Left cardiac atrium (tissue), 4 donors: ENCODE measurements around the gene SCUBE1. TPM values are rescaled to one million over a fixed set of nuclear protein-coding genes. Genes with fewer than 3 reads are reported as not detected.

Source experiments
- ATAC-seq, 2 donors: fragments of 200-7000 bp; cut with Tn5 transposase; one replicate each; pipeline ENCODE4 v1.9.1; 2020; ENCODE audit warnings: mild to moderate bottlenecking in 2 of 2, moderate library complexity in 2 of 2
- DNase-seq: peaks from one replicate; pipeline ENCODE4 v3.0.0-alpha.2; 2020
- intact Hi-C, 2 donors: fragments of 100-400 bp; cut with DNase I; formaldehyde crosslinking; loops; one replicate each; pipeline versions ENCODE4 v1.14.1 to v1.15.1; 2022 to 2023
- total RNA-seq, 2 donors: library from RNA; stranded (reverse); fragmentation: NEBNext Ultra II Directional; extraction: Animal tissue kit (Norgen Biotek cat#: 25700); gene quantifications; one replicate each; pipeline ENCODE4 v1.2.1, GENCODE V29; 2021
- donor health status: DM: no; HTN: yes; CAD: no.
- donor health status: DM: no; HTN: yes; CAD: no; lungs with severe emphysema.
- donor health status: DM: yes; HTN: yes; CAD: no.
- donor health status: Dilated cardiomyopathy.

The SCUBE1 gene
- total RNA-seq, 2 donors from 2014 or later = 0.97 to 3.3 TPM

- ATAC-seq (peak in 1 of 2 donors; percentile 6), DNase-seq (no peak)
- intact Hi-C loops = no loop called here
Measured at GRCh38 chr22:43164636-43165035, 178.5 kb downstream of the SCUBE1 start.

- intact Hi-C loops = no loop called here
- DNase-seq (no peak), ATAC-seq (no peak)
Measured at GRCh38 chr22:43163241-43163795, 179.9 kb downstream of the SCUBE1 start.

GRCh38 chr22:43162412-43163150, 180.6 kb downstream of the SCUBE1 start:
- DNase-seq = no peak
- intact Hi-C loops = no loop called here
- no peak for ATAC-seq

GRCh38 chr22:43160497-43161126, 182.6 kb downstream of the SCUBE1 start:
- ATAC-seq (no peak), DNase-seq (no peak)
- intact Hi-C loops = no loop called here

- intact Hi-C loops = no loop called here
- ATAC-seq = peak in 1 of 2 donors; percentile 20
- DNase-seq = no peak
Measured at GRCh38 chr22:43159484-43160178, 183.5 kb downstream of the SCUBE1 start.

- no peak for ATAC-seq
- intact Hi-C loops = no loop called here
- DNase-seq = no peak
Measured at GRCh38 chr22:43158778-43159483, 184.2 kb downstream of the SCUBE1 start.

GRCh38 chr22:43157874-43158546, 185.2 kb downstream of the SCUBE1 start:
- ATAC-seq (no peak), DNase-seq (no peak)
- intact Hi-C loops = no loop called here

GRCh38 chr22:43156413-43156812, 186.8 kb downstream of the SCUBE1 start:
- ATAC-seq (no peak), DNase-seq (no peak)
- intact Hi-C loops = no loop called here

- intact Hi-C loops = no loop called here
- ATAC-seq (no peak), DNase-seq (no peak)
Measured at GRCh38 chr22:43155789-43156188, 187.4 kb downstream of the SCUBE1 start.

- ATAC-seq (no peak), DNase-seq (no peak)
- intact Hi-C loops = no loop called here
Measured at GRCh38 chr22:43154887-43155536, 188.2 kb downstream of the SCUBE1 start.

- intact Hi-C loops = no loop called here
- DNase-seq (no peak), ATAC-seq (no peak)
Measured at GRCh38 chr22:43153899-43154298, 189.3 kb downstream of the SCUBE1 start.

GRCh38 chr22:43152357-43153071, 190.7 kb downstream of the SCUBE1 start:
- ATAC-seq (peak; percentile 75 to 86), DNase-seq (peak; percentile 84)
- intact Hi-C loops = no loop called here

- intact Hi-C loops = no loop called here
- DNase-seq (no peak), ATAC-seq (no peak)
Measured at GRCh38 chr22:43152003-43152356, 191.2 kb downstream of the SCUBE1 start.

- peak; percentile 87 for DNase-seq
- intact Hi-C loops = no loop called here
Measured at GRCh38 chr22:43151251-43152002, 191.7 kb downstream of the SCUBE1 start, which contains the start of gene TSPO. TSS of gene TSPO (plus strand) at chr22:43151559. CDS start at chr22:43159239, 7,680 bp downstream.

GRCh38 chr22:43150731-43151206, 192.4 kb downstream of the SCUBE1 start:
- no peak for ATAC-seq
- DNase-seq = no peak
- intact Hi-C loops = no loop called here

More at GRCh38 chr22:43151251-43152002, 191.7 kb downstream of the SCUBE1 start, which contains the start of gene TSPO:
- ATAC-seq = peak; percentile 89 to 90

- intact Hi-C loops = no loop called here
- no peak for ATAC-seq
Measured at GRCh38 chr22:43148581-43148980, 194.6 kb downstream of the SCUBE1 start.

GRCh38 chr22:43147821-43148220, 195.4 kb downstream of the SCUBE1 start:
- intact Hi-C loops = no loop called here
- DNase-seq (no peak), ATAC-seq (no peak)

More at GRCh38 chr22:43148581-43148980, 194.6 kb downstream of the SCUBE1 start:
- no peak for DNase-seq
